ENCODE results near the gene SLFN11. TPM values are rescaled to one million over a fixed set of nuclear protein-coding genes. Genes with fewer than 3 reads are reported as not detected.
"Not testable (repeated sequence)": the region's sequence is repeated elsewhere in the genome, so short reads cannot be mapped to it uniquely, and the experiment has no call there.

The SLFN11 gene
- total and polyA plus RNA-seq, 11 donors = 6.4 to 46.0 (median 16.1) TPM

DNA sequence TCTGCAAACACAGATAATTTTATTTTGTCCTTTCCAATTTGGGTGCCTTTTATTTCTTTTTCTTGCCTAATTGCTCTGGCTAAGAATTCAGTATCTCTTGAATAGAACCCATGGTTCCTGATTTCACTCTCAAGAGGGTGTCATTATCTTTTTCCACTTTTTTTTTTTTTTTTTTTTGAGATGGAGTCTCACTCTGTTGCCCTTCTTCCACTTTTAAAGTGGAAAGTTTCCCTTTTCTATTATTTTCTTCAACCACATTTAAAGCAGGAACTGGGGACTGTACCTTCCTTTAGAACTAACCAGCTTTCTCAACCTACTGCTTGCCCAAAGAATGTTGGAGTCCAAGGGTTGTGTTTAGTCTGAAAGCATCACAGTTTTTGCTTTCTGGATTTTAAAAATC, 31.1 kb downstream of the SLFN11 start:
- Histone ChIP-seq H3K27me3 (peaks cover 0 to 10% (median 0%) of the 10 kb centered on the region in 9 donors), H3K27ac (peak overlapping the region in 9 of 12 donors; percentile 17 to 78 (median 55))

DNA sequence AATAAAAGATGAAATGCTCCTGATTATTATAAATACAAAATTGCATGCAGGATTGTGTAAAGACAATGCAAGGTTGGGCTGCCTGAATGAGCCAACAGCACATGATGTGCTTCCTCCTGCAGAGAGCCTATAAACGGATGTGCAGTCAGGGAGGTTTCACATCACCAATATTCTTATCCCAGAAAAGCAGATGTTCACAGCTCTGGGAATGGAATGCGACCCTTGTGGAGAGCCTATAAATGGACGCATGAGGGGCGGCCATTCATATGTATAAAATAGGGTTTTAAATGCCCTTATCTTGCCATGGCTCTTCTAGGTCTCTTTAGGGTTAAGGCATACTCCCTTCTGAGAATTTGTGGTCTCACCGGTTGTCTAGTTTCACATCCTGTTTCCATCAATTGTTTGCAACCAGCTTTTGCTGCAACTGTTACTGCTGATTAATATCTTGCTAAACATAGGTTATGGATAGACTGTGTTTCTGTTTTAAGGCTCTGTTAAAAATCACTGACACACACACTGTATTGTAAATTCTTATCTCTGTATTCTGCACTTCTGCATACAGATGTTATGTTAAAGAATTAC, 31.9 kb downstream of the SLFN11 start:
- no peaks in the 10 kb centered on the region for H3K36me3 ChIP-seq
- no peak for TF ChIP-seq POLR2A (IDR thresholded peaks at IDR 0.05)
- TF ChIP-seq, protein P1, sequence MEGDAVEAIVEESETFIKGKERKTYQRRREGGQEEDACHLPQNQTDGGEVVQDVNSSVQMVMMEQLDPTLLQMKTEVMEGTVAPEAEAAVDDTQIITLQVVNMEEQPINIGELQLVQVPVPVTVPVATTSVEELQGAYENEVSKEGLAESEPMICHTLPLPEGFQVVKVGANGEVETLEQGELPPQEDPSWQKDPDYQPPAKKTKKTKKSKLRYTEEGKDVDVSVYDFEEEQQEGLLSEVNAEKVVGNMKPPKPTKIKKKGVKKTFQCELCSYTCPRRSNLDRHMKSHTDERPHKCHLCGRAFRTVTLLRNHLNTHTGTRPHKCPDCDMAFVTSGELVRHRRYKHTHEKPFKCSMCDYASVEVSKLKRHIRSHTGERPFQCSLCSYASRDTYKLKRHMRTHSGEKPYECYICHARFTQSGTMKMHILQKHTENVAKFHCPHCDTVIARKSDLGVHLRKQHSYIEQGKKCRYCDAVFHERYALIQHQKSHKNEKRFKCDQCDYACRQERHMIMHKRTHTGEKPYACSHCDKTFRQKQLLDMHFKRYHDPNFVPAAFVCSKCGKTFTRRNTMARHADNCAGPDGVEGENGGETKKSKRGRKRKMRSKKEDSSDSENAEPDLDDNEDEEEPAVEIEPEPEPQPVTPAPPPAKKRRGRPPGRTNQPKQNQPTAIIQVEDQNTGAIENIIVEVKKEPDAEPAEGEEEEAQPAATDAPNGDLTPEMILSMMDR (IDR thresholded peaks at IDR 0.05) = no peak
- H3K4me1 ChIP-seq = peaks cover 0 to 43% (median 10%) of the 10 kb centered on the region in 12 donors
- WGBS, 4 donors = 43 to 55% (median 52%) methylated on average over 5 of the region's 5 CpGs
- H3K27ac ChIP-seq = peak overlapping the region in 10 of 12 donors; percentile 34 to 78 (median 55)
- peak in 1 of 5 donors; percentile 28 for DNase-seq
- intact Hi-C loops (cut with DNase I) = loop anchor here in 1 of 10 donors (2.0 kb wide), 1 partner anchor 27 kb away; no protein-coding TSS in a partner anchor
- no peak for ATAC-seq
- H3K4me3 ChIP-seq = no peak overlapping the region
- H3K27me3 ChIP-seq = peaks cover 0 to 10% (median 0%) of the 10 kb centered on the region in 9 donors
- peaks cover 0 to 27% (median 6%) of the 10 kb centered on the region in 12 donors for H3K9me3 ChIP-seq

More for the DNA sequence above, 31.1 kb downstream of the SLFN11 start:
- ATAC-seq = no peak
- H3K4me3 ChIP-seq = no peak overlapping the region
- H3K4me1 ChIP-seq = peaks cover 0 to 51% (median 17%) of the 10 kb centered on the region in 12 donors
- H3K36me3 ChIP-seq = no peaks in the 10 kb centered on the region
- intact Hi-C loops (cut with DNase I) = no loop called here
- TF ChIP-seq, protein P1 (IDR thresholded peaks at IDR 0.05) = no peak
- no peak for TF ChIP-seq POLR2A (IDR thresholded peaks at IDR 0.05)
- peaks cover 0 to 27% (median 6%) of the 10 kb centered on the region in 12 donors for H3K9me3 ChIP-seq
- no peak for DNase-seq

DNA sequence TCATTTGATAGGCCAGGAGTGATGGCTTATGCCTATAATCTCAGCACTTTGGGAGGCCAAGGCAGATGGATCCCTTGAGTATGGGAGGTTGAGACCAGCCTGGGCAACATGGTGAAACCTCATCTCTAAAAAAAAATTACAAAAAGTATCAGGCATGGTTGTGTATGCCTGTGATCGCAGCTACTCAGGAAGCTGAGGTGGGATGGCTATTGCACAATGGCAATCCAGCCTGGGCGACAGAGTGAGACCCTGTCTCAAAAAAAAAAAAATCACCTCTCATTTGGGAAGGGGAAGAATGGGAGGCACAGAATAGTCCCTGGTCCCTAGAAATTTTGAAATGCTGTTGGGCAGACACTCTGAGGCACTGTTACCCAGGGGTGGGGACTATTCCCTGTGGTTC, 35.2 kb downstream of the SLFN11 start:
- TF ChIP-seq, protein P1 (IDR thresholded peaks at IDR 0.05) = no peak
- TF ChIP-seq POLR2A (IDR thresholded peaks at IDR 0.05) = no peak
- no peak for ATAC-seq
- DNase-seq = no peak
- Histone ChIP-seq H3K9me3 (peaks cover 0 to 27% (median 6%) of the 10 kb centered on the region in 12 donors), H3K27ac (no peak overlapping the region), H3K27me3 (no peaks in the 10 kb centered on the region), H3K4me3 (no peak overlapping the region), H3K4me1 (peaks cover 0 to 19% (median 0%) of the 10 kb centered on the region in 12 donors), H3K36me3 (no peaks in the 10 kb centered on the region)
- intact Hi-C loops (cut with DNase I) = no loop called here
- 89 to 96% (median 92%) methylated on average over 2 of the region's 2 CpGs for WGBS, 4 donors

DNA sequence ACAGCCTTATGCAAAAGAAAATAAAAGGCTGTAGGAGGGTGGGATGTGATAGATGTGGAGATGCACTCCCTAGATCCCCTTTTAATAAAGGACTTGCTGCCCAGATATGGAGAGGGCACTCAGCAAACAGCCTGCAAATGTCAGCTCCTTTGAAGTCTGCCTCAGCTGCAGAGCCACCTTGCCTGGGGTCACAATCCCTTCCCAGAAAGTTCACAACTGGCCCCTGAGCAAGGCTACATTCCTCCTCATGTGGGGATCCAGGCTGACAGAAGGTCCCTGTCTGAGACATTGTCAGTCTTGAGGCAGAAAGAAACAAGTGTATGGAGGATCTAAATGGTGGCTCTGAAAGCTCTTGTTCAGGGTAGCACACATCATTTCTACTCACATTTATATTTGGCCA, 36.1 kb downstream of the SLFN11 start:
- Histone ChIP-seq H3K4me3 (no peak overlapping the region), H3K9me3 (peaks cover 0 to 26% (median 6%) of the 10 kb centered on the region in 12 donors), H3K4me1 (peaks cover 0 to 14% (median 0%) of the 10 kb centered on the region in 12 donors), H3K27me3 (no peaks in the 10 kb centered on the region), H3K27ac (no peak overlapping the region), H3K36me3 (no peaks in the 10 kb centered on the region)
- DNase-seq (no peak), ATAC-seq (no peak)
- TF ChIP-seq, protein P1 (IDR thresholded peaks at IDR 0.05) = no peak
- no peak for TF ChIP-seq POLR2A (IDR thresholded peaks at IDR 0.05)
- intact Hi-C loops (cut with DNase I) = no loop called here

DNA sequence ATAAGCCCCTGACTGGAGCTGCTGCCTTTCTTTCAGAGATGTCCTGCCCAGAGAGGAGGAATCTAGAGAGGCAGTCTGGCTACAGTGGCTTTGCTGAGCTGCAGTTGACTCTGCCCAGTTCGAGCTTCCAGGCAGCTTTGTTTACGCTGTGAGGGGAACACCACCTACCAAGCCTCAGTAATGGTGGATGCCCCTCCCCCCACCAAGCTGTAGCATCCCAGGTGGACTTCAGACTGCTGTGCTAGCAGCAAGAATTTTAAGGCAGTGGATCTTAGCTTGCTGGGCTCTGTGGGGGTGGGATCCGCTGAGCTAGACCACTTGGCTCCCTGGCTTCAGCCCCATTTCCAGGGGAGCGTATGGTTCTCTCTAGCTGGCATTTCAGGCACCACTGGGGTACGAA, 39.8 kb downstream of the SLFN11 start:
- intact Hi-C loops (cut with DNase I); H3K4me3 ChIP-seq; H3K36me3 ChIP-seq; H3K27ac ChIP-seq; H3K27me3 ChIP-seq; DNase-seq; ATAC-seq; H3K4me1 ChIP-seq; H3K9me3 ChIP-seq: not testable (repeated sequence)
- 73 to 88% (median 81%) methylated on average over 4 to 5 of the region's 5 CpGs for WGBS, 4 donors
